HUES48 (cell line): Measurements from ENCODE around the gene CTNNA3.

Experiments
- H3K27ac ChIP-seq: one replicate; pipeline ENCODE4 v1.7.0; 2013; ENCODE audit warnings: low read depth, low read length, inconsistent platforms
- H3K27me3 ChIP-seq: 2 replicates; pipeline ENCODE4 v1.6.1; 2013; ENCODE audit warnings: mild to moderate bottlenecking, low read length; ENCODE audit not compliant: control insufficient read depth, insufficient read depth
- H3K36me3 ChIP-seq: 2 replicates; pipeline ENCODE4 v1.6.1; 2013; ENCODE audit warnings: low read length; ENCODE audit not compliant: control insufficient read depth, insufficient read depth
- H3K4me1 ChIP-seq: 2 replicates; pipeline ENCODE4 v1.6.1; 2013; ENCODE audit warnings: mild to moderate bottlenecking, low read length; ENCODE audit not compliant: control insufficient read depth, insufficient read depth
- H3K4me3 ChIP-seq: 2 replicates; pipeline ENCODE4 v1.5.1; 2013; ENCODE audit warnings: mild to moderate bottlenecking, low read depth, low read length
- H3K9ac ChIP-seq: 2 replicates; pipeline ENCODE4 v1.6.1; 2013; ENCODE audit warnings: mild to moderate bottlenecking, low read depth, low read length, moderate library complexity
- H3K9me3 ChIP-seq: 2 replicates; pipeline ENCODE4 v1.6.1; 2013; ENCODE audit warnings: low read length; ENCODE audit not compliant: control insufficient read depth, insufficient read depth

The CTNNA3 gene

DNA sequence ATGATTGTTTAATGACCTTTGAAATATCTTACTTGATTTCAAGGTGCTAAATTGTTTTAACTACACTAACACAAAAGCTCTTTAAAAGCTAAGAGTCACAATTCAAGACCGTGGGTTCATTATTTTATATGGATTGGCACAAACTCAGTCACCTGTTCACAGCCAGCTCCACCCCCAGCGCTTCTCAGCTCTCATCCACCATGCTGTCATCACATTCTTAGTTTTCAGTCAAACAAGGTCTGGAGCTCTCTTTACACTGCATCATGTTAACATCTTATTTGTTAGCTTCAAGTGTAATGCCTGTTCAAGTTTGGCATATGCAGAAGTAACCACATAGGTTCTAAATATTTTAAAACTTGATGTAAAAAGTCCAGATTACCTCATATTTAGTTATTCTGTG lies 951.1 kb downstream of the CTNNA3 start:
- H3K4me1 ChIP-seq = no peaks in the 10 kb centered on the region
- H3K27ac ChIP-seq = no peak overlapping the region
- no peak overlapping the region for H3K9ac ChIP-seq
- H3K4me3 ChIP-seq = no peak overlapping the region
- H3K27me3 ChIP-seq = no peaks in the 10 kb centered on the region
- no peaks in the 10 kb centered on the region for H3K36me3 ChIP-seq
- H3K9me3 ChIP-seq = no peaks in the 10 kb centered on the region

DNA sequence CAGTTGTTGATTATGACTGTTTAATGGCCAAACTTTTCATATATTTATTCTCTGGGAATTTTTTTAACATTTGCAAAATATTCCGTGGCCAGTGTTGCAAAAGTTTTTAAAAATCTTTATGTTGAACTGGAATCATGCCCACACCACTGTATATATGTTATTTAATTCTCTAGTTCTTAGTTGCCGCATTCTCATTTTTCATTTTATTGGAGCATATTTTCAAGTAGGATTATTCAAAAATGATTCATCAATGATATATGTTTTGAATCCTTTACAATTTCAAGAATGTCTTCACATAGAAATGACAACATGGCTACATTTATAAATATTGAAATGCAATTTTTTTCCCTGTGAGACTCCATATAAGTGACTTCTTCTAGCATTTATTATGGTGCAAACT lies 958.8 kb downstream of the CTNNA3 start:
- Histone ChIP-seq H3K4me3 (no peak overlapping the region), H3K36me3 (no peaks in the 10 kb centered on the region), H3K9ac (no peak overlapping the region), H3K4me1 (no peaks in the 10 kb centered on the region), H3K27me3 (no peaks in the 10 kb centered on the region), H3K27ac (no peak overlapping the region), H3K9me3 (0 out of 2 replicates have a peak, but pooled peaks cover 1% of the 10 kb centered on the region)

DNA sequence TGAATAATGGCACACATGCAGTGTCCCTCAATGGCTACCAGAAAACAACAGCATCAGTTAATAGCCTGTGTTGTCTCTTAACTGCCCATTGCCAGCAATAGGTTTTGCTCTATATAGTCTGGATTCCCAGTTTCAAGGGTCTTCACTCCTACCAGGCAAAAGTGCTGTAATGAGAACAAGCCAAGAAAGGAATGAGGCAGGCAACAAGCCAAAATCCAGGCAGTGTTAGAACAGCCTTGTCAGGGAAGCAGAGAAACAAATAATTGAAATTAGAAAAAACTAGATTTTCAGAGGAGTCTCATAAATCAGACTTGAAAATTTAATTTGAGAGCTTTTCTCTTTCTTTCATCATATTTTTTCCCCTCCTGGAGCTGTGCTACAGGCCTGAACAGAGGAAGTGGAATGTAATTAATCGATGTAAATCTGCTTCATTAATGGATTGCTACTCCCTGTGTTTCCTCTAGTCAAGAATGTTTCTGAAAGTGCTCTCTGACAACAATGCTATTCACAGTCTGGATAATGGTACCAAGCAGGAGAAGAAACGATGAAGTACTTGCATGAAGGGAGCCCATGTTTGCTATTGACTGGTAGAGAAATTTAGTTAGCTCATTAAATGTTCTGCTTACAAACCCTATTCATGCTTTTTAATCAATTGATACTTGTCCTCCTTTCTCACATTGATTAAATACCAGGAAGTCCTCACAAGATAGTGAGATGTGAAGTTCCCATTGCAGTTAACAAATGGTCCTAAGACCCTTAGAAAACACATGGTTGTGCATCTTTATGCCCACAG lies 972.2 kb downstream of the CTNNA3 start:
- H3K9ac ChIP-seq = no peak overlapping the region
- no peak overlapping the region for H3K27ac ChIP-seq
- H3K27me3 ChIP-seq = no peaks in the 10 kb centered on the region
- H3K4me1 ChIP-seq = no peaks in the 10 kb centered on the region
- no peaks in the 10 kb centered on the region for H3K9me3 ChIP-seq
- H3K4me3 ChIP-seq = no peak overlapping the region
- H3K36me3 ChIP-seq = no peaks in the 10 kb centered on the region

DNA sequence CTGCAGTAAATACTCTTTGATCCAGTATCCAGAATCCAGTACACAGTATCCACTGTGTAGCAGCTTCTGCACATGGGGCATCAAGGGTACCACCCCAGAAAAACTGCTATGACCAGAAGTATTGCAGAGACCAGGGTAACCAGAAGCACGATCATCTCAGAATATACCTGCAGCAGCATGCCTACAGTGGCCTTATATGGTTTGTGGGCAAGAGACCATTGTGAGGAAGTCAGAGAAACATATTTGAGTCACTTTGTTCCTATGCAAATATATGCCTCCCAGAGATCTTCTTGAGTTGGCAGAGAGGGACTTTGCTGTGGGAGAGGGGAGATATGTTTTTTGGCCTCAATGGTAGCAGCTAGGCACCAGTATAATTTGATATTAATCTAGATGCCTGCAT lies 976.5 kb downstream of the CTNNA3 start:
- no peaks in the 10 kb centered on the region for H3K9me3 ChIP-seq
- no peak overlapping the region for H3K9ac ChIP-seq
- H3K27me3 ChIP-seq = no peaks in the 10 kb centered on the region

DNA sequence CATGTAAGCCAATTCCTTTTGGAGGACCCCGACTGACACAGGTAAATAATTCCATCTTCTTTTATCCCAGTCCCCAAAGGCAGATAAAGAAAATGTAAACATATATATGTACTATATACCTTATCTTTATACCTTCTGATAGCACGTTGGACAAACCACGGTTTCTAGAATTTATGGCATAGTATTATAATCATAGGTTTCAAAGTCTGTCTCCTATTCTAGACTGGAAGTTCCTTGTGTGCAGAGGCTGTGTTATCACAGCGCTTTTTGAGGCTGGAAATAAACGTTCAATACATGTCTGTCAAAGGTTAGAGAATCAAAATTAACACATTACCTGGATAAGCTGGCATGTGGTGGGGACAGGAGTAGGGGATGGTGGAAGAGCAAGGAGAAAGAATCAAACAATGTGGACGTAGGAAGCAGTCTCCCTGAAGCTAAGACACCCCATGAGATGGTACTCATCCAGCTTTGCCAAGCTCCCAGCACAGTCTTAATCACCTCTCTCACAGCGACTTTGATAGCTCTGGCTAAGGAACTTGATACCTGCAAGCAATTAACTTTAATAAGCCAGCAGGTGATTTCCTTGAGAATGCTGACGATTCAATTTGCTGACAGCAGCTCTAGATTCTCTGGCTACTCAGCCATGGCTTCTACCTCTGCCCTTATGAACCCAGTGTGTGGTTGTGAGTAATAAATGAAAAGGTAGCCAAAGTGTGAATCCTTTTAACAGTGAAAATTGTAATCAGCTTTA lies 978.6 kb downstream of the CTNNA3 start:
- 0 out of 2 replicates have a peak, but pooled peaks cover 5% of the 10 kb centered on the region for H3K4me1 ChIP-seq
- H3K27ac ChIP-seq = no peak overlapping the region
- no peaks in the 10 kb centered on the region for H3K9me3 ChIP-seq
- no peak overlapping the region for H3K9ac ChIP-seq
- no peaks in the 10 kb centered on the region for H3K36me3 ChIP-seq
- no peaks in the 10 kb centered on the region for H3K27me3 ChIP-seq
- H3K4me3 ChIP-seq = no peak overlapping the region

More for the DNA sequence above, 976.5 kb downstream of the CTNNA3 start:
- Histone ChIP-seq H3K36me3 (no peaks in the 10 kb centered on the region), H3K27ac (no peak overlapping the region), H3K4me1 (0 out of 2 replicates have a peak, but pooled peaks cover 5% of the 10 kb centered on the region), H3K4me3 (no peak overlapping the region)

DNA sequence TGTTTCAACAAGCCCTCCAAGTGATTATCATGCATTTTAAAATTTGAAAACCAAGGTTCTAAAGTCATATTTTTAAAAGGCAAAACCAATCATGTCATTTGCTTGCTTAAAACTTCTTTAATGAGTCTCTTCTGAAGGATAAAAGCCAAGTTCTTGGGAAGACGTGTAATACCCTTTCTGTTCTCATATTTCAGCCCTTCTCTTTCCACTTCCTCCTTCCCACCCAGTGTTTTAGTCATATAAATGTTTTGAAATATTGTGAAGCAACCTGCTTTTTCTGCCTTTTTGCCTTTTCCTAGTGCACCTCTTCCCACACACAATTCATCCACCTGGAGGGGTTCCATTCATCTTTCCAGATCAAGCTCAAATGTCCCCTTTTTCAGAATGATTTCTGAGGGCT lies 981.3 kb downstream of the CTNNA3 start:
- Histone ChIP-seq H3K9me3 (no peaks in the 10 kb centered on the region), H3K36me3 (no peaks in the 10 kb centered on the region), H3K27ac (no peak overlapping the region), H3K9ac (no peak overlapping the region), H3K27me3 (no peaks in the 10 kb centered on the region), H3K4me1 (0 out of 2 replicates have a peak, but pooled peaks cover 5% of the 10 kb centered on the region), H3K4me3 (no peak overlapping the region)

DNA sequence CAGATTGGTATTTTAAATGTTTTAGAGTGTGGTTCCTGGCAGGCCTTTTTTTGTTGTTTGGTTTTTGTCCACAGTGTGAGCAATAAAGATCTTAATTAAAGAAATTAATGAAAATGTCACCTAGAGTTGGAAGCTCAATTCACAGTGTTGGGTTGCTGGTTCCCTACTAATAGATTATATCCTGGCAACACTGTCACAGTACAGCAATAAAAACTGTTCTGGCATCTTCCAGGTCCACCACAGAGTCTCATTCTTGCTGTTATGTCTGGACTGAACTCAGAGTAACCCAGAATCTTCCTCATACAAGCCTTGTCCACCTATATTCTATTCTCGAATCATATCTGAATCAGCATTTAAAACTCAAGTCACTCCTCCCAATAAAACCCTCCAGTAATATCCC lies 982.6 kb downstream of the CTNNA3 start:
- Histone ChIP-seq H3K36me3 (no peaks in the 10 kb centered on the region), H3K4me3 (no peak overlapping the region), H3K27ac (no peak overlapping the region), H3K9me3 (no peaks in the 10 kb centered on the region), H3K27me3 (no peaks in the 10 kb centered on the region), H3K9ac (no peak overlapping the region), H3K4me1 (0 out of 2 replicates have a peak, but pooled peaks cover 5% of the 10 kb centered on the region)

DNA sequence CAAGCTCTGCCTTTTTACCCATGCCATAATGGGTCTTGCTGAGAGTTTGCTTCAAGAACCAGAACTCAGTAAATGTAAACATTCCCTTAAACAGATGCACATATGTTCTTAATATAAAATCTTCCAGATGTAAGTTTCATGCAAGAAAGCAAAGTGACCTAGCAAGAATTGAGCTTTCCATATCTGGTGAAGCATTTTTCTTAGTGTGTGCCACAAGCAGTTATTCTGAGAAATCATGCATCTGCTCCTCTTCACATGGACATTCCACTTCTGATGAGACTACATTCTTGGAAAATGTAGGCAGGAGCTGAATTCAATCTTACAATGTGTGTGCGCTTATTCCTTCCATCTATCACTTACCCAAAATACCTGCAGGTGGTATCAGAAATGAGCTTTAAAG lies 997.9 kb downstream of the CTNNA3 start:
- Histone ChIP-seq H3K9me3 (no peaks in the 10 kb centered on the region), H3K27me3 (no peaks in the 10 kb centered on the region), H3K9ac (no peak overlapping the region), H3K36me3 (no peaks in the 10 kb centered on the region), H3K4me1 (no peaks in the 10 kb centered on the region), H3K4me3 (no peak overlapping the region), H3K27ac (no peak overlapping the region)

DNA sequence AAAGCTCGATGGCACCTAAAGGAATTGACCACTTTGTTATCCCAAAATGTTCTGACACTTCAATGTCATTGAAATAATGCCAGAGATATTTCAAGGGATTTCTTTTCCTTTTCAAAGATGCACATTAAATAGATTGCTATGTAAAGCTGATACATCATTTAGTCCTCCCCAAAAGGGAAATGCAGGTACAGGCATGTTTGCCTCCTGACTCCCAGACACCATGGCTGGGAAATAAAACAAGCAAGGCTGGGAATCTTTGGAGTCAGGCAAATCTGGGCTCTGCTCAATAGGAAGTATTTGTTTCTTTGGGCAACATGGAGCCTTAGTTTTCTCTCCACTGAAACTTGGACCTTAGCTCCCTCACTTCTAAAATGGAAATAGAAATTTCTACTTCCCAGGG lies 1000.9 kb downstream of the CTNNA3 start:
- Histone ChIP-seq H3K9ac (no peak overlapping the region), H3K4me1 (no peaks in the 10 kb centered on the region), H3K9me3 (no peaks in the 10 kb centered on the region), H3K27me3 (no peaks in the 10 kb centered on the region), H3K27ac (no peak overlapping the region), H3K36me3 (no peaks in the 10 kb centered on the region), H3K4me3 (no peak overlapping the region)

DNA sequence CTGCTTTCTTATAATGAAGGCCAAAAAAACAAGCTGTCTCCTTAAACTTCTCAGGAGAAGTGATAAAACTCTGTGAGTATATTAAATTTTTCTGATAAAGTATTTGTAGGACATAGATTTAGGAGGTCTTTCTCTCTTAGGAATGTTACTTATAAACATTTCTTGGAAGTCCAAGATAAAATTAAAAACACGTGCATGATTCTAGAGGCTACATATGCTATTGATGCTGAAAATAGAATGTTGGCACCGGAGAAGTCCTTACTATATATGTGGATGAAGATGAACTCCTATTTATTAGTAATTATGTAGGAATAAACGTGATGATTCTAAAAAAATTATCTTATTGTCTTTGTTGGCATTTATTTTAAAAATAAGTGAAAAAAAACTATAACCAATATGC lies 1011.4 kb downstream of the CTNNA3 start:
- H3K4me3 ChIP-seq = no peak overlapping the region
- H3K27ac ChIP-seq = no peak overlapping the region
- no peak overlapping the region for H3K9ac ChIP-seq
- no peaks in the 10 kb centered on the region for H3K4me1 ChIP-seq
- no peaks in the 10 kb centered on the region for H3K27me3 ChIP-seq
- H3K9me3 ChIP-seq = peaks cover under 1% of the 10 kb centered on the region; the same call in 1 of the 2 replicates
- no peaks in the 10 kb centered on the region for H3K36me3 ChIP-seq

DNA sequence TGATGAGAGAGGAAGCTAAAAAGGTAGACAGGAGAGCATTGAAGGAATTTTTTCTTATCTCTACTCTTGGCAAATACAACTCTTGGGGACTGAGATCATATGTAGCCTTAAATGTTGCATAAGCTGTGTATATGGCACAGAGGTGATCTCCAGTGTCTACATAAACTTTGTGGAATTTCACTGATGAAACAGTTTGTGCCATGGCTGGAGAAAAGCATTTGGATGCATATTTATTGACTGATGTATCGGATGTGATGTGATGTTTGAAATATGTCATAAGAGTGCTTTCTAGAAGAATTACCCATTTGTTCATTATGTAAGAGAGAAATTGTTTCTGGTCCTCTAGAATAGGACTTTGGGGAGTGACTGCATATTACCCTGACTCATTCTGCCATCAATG lies 1015.1 kb downstream of the CTNNA3 start:
- H3K27ac ChIP-seq = no peak overlapping the region
- H3K36me3 ChIP-seq = no peaks in the 10 kb centered on the region
- H3K9ac ChIP-seq = no peak overlapping the region
- H3K27me3 ChIP-seq = no peaks in the 10 kb centered on the region
- no peaks in the 10 kb centered on the region for H3K9me3 ChIP-seq
- H3K4me3 ChIP-seq = no peak overlapping the region
- no peaks in the 10 kb centered on the region for H3K4me1 ChIP-seq
